Osteoblast (primary cell): ENCODE data around the gene ASNSD1. TPM values are rescaled to one million over a fixed set of nuclear protein-coding genes. Genes with fewer than 3 reads are reported as not detected.

Source experiments
- DNase-seq: peaks from one replicate; pipeline ENCODE4 v3.0.0; 2011; ENCODE audit warnings: low spot score, mixed read lengths; ENCODE audit not compliant: insufficient read length; ENCODE audit errors: missing footprints
- H2AFZ ChIP-seq: 2 replicates; pipeline ENCODE4 v1.6.0; 2011; ENCODE audit warnings: mild to moderate bottlenecking, low read length
- H3K27ac ChIP-seq: 2 replicates; pipeline ENCODE4 v1.5.1; 2011; ENCODE audit warnings: mild to moderate bottlenecking, low read depth, low read length, moderate library complexity
- H3K27me3 ChIP-seq: 2 replicates; pipeline ENCODE4 v1.6.0; 2012; ENCODE audit warnings: mild to moderate bottlenecking, control low read depth, inconsistent platforms, low read length, moderate library complexity; ENCODE audit not compliant: insufficient read depth
- H3K36me3 ChIP-seq: 2 replicates; pipeline ENCODE4 v1.5.1; 2011; ENCODE audit warnings: mild to moderate bottlenecking, low read length, control low read depth, moderate library complexity; ENCODE audit not compliant: insufficient read depth
- H3K4me1 ChIP-seq: 2 replicates; pipeline ENCODE4 v1.5.1; 2011; ENCODE audit warnings: mild to moderate bottlenecking, low read length, control low read depth, moderate library complexity; ENCODE audit not compliant: insufficient read depth
- H3K4me2 ChIP-seq: 2 replicates; pipeline ENCODE4 v1.6.0; 2011; ENCODE audit warnings: mild to moderate bottlenecking, low read length; ENCODE audit not compliant: insufficient read depth
- H3K4me3 ChIP-seq: fragments of 200-600 bp; sonication (generic); 3 replicates; pipeline ENCODE4 v1.5.1; 2012; ENCODE audit warnings: mild to moderate bottlenecking, low read length, inconsistent platforms; ENCODE audit not compliant: insufficient read depth
- H3K79me2 ChIP-seq: 2 replicates; pipeline ENCODE4 v1.6.0; 2012; ENCODE audit warnings: mild to moderate bottlenecking, low read length, control low read depth, inconsistent platforms; ENCODE audit not compliant: insufficient read depth
- H3K9me3 ChIP-seq: 2 replicates; pipeline ENCODE4 v1.5.1; 2011; ENCODE audit warnings: low read depth, low read length, control low read depth
- H4K20me1 ChIP-seq: 2 replicates; pipeline ENCODE4 v1.6.0; 2012; ENCODE audit warnings: mild to moderate bottlenecking, low read length, control low read depth; ENCODE audit not compliant: insufficient read depth
- total RNA-seq: library from RNA; depleted of rRNA; stranded (reverse); fragments of >200 nt; gene quantifications from 2 replicates; pipeline ENCODE4 v1.2.3, GENCODE V29; 2012
- TF ChIP-seq, protein P1 (sequence below): IDR thresholded peaks from 2 replicates; pipeline ENCODE4 v1.5.1; 2011; ENCODE audit warnings: mild to moderate bottlenecking, low read depth, low read length, moderate library complexity; ENCODE audit errors: extremely low read depth

The ASNSD1 gene
- total RNA-seq, 1 donor: 81.8 TPM

DNA sequence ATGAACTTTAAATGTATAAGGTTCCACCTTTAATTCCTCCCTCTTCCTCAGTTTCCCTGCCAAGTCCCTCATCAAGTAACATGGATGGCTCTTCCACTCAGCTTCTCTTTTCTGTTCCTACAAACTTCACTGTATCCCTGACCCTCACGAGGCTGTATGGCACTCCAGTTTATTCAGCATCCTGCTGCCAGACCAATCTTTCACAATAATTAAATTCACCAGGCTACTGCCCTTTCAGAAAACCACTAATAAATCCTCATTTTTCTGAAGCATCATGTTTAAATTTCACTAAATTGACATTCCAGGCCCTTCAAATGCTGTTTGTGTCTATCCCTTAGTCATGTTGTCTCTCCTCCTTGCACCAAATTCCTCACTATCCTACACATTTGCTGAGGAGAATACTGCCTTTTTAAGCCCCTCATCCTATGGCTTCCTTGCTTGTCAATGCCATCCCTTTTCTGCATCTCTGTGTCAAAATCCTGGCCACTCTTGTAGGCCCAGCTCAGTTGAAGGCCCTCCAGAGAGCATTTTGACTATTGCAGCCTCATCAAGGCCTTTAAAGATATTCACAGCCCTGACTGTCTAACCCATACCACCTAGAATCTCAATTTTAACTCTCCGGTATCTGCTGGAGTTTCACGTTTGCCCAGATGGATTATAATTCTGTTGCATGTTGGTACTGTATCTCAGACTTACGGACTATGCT, 22.8 kb upstream of the ASNSD1 start:
- no peaks in the 10 kb centered on the region for H3K79me2 ChIP-seq
- no peaks in the 10 kb centered on the region for H4K20me1 ChIP-seq
- H3K27me3 ChIP-seq: no peaks in the 10 kb centered on the region
- H3K4me2 ChIP-seq: no peak overlapping the region
- no peaks in the 10 kb centered on the region for H3K9me3 ChIP-seq
- no peak overlapping the region for H3K27ac ChIP-seq
- no peak overlapping the region for H2AFZ ChIP-seq
- no peaks in the 10 kb centered on the region for H3K36me3 ChIP-seq
- no peak for DNase-seq
- H3K4me3 ChIP-seq: no peak overlapping the region
- peaks cover 3% of the 10 kb centered on the region for H3K4me1 ChIP-seq
- TF ChIP-seq, protein P1, sequence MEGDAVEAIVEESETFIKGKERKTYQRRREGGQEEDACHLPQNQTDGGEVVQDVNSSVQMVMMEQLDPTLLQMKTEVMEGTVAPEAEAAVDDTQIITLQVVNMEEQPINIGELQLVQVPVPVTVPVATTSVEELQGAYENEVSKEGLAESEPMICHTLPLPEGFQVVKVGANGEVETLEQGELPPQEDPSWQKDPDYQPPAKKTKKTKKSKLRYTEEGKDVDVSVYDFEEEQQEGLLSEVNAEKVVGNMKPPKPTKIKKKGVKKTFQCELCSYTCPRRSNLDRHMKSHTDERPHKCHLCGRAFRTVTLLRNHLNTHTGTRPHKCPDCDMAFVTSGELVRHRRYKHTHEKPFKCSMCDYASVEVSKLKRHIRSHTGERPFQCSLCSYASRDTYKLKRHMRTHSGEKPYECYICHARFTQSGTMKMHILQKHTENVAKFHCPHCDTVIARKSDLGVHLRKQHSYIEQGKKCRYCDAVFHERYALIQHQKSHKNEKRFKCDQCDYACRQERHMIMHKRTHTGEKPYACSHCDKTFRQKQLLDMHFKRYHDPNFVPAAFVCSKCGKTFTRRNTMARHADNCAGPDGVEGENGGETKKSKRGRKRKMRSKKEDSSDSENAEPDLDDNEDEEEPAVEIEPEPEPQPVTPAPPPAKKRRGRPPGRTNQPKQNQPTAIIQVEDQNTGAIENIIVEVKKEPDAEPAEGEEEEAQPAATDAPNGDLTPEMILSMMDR: no peak

DNA sequence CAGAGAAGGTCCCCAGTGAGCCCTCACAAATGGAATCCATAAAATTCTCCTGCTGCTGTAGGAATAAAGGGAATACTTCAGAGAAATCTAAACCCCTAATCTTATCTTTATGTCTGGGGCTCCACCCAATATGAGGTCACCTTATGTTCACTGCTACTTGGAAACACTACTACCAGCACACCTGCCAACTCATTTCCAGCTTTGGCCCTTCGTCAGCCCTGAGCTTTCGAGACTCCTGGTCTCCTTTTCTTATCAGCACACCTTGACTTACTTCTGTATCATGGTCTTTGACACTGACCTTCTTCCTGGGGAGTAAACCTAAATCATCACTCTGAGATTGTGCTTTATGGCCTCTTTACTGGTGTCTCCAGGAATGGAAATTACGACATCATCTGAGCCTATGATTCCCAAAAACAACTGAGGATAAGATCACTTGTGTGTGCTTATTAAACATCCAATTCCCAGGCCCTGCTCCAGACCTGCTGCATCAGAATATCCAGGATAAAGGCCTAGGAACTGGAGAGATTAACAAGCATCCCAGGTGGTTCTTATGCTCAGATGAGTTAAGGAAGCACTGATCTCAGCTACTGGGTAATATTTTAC, 22.2 kb upstream of the ASNSD1 start:
- no peaks in the 10 kb centered on the region for H3K27me3 ChIP-seq
- TF ChIP-seq, protein P1: no peak
- no peak overlapping the region for H2AFZ ChIP-seq
- H3K9me3 ChIP-seq: no peaks in the 10 kb centered on the region
- H3K4me1 ChIP-seq: no peaks in the 10 kb centered on the region
- no peaks in the 10 kb centered on the region for H3K79me2 ChIP-seq
- H3K36me3 ChIP-seq: no peaks in the 10 kb centered on the region
- no peak overlapping the region for H3K4me2 ChIP-seq
- H3K27ac ChIP-seq: no peak overlapping the region
- H3K4me3 ChIP-seq: no peak overlapping the region
- no peaks in the 10 kb centered on the region for H4K20me1 ChIP-seq
- no peak for DNase-seq

DNA sequence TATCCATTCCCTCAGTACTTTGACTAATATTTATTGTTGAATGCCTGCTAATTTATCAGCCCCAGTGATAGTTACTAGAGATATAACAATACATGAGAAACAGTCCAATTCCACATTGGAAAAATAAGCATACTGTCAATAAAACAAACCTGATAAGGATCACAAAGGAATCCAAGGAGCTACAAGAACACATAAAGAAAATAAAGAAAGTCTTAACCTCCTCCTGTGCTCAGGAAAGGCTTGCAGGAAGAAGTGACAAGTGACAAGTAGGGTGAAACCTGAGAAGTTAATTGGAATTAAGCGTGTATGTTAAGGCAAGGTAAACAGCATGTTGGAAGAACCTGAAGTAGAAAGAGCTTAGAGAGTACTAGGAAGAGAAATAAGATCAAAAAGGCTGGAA, 20.3 kb upstream of the ASNSD1 start:
- no peak overlapping the region for H2AFZ ChIP-seq

DNA sequence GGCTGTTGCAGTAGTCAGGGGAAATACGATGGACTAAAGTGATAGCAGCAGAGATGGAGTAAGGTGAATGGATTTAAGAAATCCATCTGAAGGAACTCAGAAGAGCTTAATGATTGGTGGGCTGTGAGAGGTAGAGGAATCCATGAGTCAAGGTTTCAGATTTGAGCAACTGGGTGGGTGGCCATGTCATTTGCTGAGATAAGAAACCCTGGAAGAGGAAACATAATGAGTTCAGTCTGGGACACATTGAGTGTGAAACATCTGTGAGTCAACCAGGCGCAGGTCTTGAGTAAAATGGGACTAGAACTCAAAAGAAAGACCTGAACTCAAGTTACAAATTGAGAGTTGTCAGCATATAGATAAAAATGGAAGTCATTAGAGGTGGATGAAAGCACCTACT, 19.7 kb upstream of the ASNSD1 start:
- no peak for DNase-seq
- no peaks in the 10 kb centered on the region for H3K4me1 ChIP-seq
- H3K79me2 ChIP-seq: no peaks in the 10 kb centered on the region
- H2AFZ ChIP-seq: no peak overlapping the region
- H3K36me3 ChIP-seq: no peaks in the 10 kb centered on the region
- TF ChIP-seq, protein P1: no peak
- H3K4me3 ChIP-seq: no peak overlapping the region
- no peaks in the 10 kb centered on the region for H3K27me3 ChIP-seq
- no peaks in the 10 kb centered on the region for H3K9me3 ChIP-seq
- H4K20me1 ChIP-seq: no peaks in the 10 kb centered on the region
- H3K4me2 ChIP-seq: no peak overlapping the region
- no peak overlapping the region for H3K27ac ChIP-seq

More for the DNA sequence above, 20.3 kb upstream of the ASNSD1 start:
- Histone ChIP-seq H3K4me1 (no peaks in the 10 kb centered on the region), H3K9me3 (no peaks in the 10 kb centered on the region), H3K27me3 (no peaks in the 10 kb centered on the region), H3K4me2 (no peak overlapping the region), H3K4me3 (no peak overlapping the region), H3K36me3 (no peaks in the 10 kb centered on the region), H3K27ac (no peak overlapping the region), H3K79me2 (no peaks in the 10 kb centered on the region), H4K20me1 (no peaks in the 10 kb centered on the region)
- DNase-seq: no peak
- TF ChIP-seq, protein P1: no peak
